Activated CD4-positive, alpha-beta memory T cell treated with anti-CD3 and anti-CD28 coated beads, Interleukin-2, amount 10 ng/mL, durations not matched to agents 7 days and 5 days (primary cell): ENCODE measurements around the gene GRIN1. TPM values are rescaled to one million over a fixed set of nuclear protein-coding genes. Genes with fewer than 3 reads are reported as not detected.
A peak's percentile ranks its signal among the peaks of the same experiment; 100 is the strongest.

Source experiments
- CTCF ChIA-PET: fragments of 350-600 bp; sonication (Branson Sonifier 250); formaldehyde crosslinking; loops from one replicate; lab custom pipeline; 2021; ENCODE audit warnings: antibody characterized with exemption, inconsistent platforms; lab: Charles Lee
- POLR2A ChIA-PET: fragments of 350-600 bp; sonication (Branson Sonifier 250); formaldehyde crosslinking; loops from one replicate; lab custom pipeline; 2021; ENCODE audit warnings: antibody characterized with exemption; lab: Charles Lee
- DNase-seq: peaks from one replicate; pipeline ENCODE4 v3.0.0-alpha.2; 2020
- H3K27ac Mint-ChIP-seq: one replicate; pipeline ENCODE4 v1.8.0; 2021; ENCODE audit warnings: mild to moderate bottlenecking, mixed read lengths
- H3K27me3 Mint-ChIP-seq: one replicate; pipeline ENCODE4 v1.8.0; 2021; ENCODE audit warnings: mixed read lengths
- H3K36me3 Mint-ChIP-seq: one replicate; pipeline ENCODE4 v1.8.0; 2021; ENCODE audit warnings: low read depth, mixed read lengths
- H3K4me1 Mint-ChIP-seq: one replicate; pipeline ENCODE4 v1.8.0; 2021; ENCODE audit warnings: mixed read lengths
- H3K4me3 Mint-ChIP-seq: one replicate; pipeline ENCODE4 v1.8.0; 2021; ENCODE audit warnings: mild to moderate bottlenecking, mixed read lengths
- H3K9me3 Mint-ChIP-seq: one replicate; pipeline ENCODE4 v1.8.0; 2021; ENCODE audit warnings: mixed read lengths
- total RNA-seq, 2 experiments: library from RNA; stranded (reverse); gene quantifications; one replicate each; pipeline ENCODE4 v1.2.3, GENCODE V29; 2021

GRIN1 gene
- total RNA-seq, 2 experiments from 2014 or later = 0.40 to 0.43 TPM

GRCh38 chr9:137186385-137186784 is 47.4 kb downstream of the GRIN1 start:
- peak overlapping the region; percentile 93 for H3K4me3 Mint-ChIP-seq
- POLR2A ChIA-PET = no interaction called here
- CTCF ChIA-PET = no interaction called here
- no peaks in the 10 kb centered on the region for H3K9me3 Mint-ChIP-seq
- no peaks in the 10 kb centered on the region for H3K27me3 Mint-ChIP-seq
- H3K27ac Mint-ChIP-seq = peak overlapping the region; percentile 94
- peaks cover 35% of the 10 kb centered on the region for H3K36me3 Mint-ChIP-seq
- H3K4me1 Mint-ChIP-seq = peaks cover 40% of the 10 kb centered on the region
- DNase-seq = no peak

DNA sequence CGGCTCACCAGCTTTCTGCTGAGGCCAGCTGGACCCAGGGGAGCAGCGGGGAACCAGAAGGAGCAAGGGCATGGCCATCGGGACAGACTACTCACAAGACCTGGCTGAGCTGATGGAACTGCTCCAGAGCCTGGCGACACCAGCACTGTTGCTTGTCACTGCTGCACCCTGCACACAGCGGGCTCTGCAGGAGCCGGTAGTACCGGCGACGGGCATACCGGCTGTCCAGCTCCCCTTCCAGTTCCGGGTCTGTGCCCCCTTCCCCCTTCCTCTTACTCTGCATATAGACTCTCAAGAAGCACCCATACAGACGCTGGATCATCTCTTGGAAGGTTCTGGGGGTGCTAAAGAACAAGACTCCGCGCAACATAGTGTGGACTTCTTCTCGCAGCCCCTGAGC is 48.4 kb downstream of the GRIN1 start:
- Mint-ChIP-seq H3K36me3 (peaks cover 31% of the 10 kb centered on the region), H3K4me1 (peaks cover 40% of the 10 kb centered on the region), H3K27me3 (no peaks in the 10 kb centered on the region), H3K9me3 (no peaks in the 10 kb centered on the region), H3K4me3 (peak overlapping the region; percentile 93), H3K27ac (peak overlapping the region; percentile 94)
- ChIA-PET POLR2A (interaction anchor here (0.7 to 3.1 kb wide), 17 partner anchors 11 to 702 kb away, joined by 3 to 30 read pairs (median 9); partner anchors contain the start of genes CYSRT1, LRRC26, MAN1B1 and RNF208), CTCF (interaction anchor here (0.5 to 2.8 kb wide), 4 partner anchors 17 to 218 kb away, joined by 3 to 12 read pairs (median 8); partner anchors contain the start of gene RNF208)
- DNase-seq = no peak

DNA sequence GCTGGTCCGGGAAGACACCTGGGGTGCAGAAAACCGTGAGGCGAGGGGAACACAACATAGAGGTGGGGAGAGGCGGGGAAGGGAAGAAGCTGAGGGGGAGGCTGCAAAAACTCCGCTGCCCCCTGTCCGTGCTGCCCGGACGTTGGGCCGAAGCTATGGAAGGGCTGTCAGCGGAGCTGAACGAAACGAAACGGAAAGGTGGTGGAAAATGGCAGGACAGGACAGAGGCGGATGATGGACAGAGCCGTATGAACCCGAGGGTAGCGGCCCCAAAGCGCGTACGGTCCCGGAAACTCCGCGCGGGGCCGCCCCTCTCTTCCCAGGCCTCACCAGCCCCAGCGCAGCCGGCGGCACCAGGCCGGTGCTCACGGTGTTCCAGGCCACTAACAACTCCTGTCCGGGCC is 49.1 kb downstream of the GRIN1 start:
- H3K27ac Mint-ChIP-seq = peak overlapping the region; percentile 94
- H3K4me1 Mint-ChIP-seq = peaks cover 40% of the 10 kb centered on the region
- ChIA-PET CTCF (interaction anchor here (0.5 to 2.8 kb wide), 6 partner anchors 13 to 218 kb away, joined by 3 to 12 read pairs (median 11); partner anchors contain the start of genes RNF208 and TPRN), POLR2A (interaction anchor here (0.7 to 3.1 kb wide), 22 partner anchors 10 to 703 kb away, joined by 3 to 30 read pairs (median 6); partner anchors contain the start of genes CYSRT1, LRRC26, MAN1B1 and RNF208)
- H3K27me3 Mint-ChIP-seq = no peaks in the 10 kb centered on the region
- H3K9me3 Mint-ChIP-seq = no peaks in the 10 kb centered on the region
- H3K36me3 Mint-ChIP-seq = peaks cover 31% of the 10 kb centered on the region
- DNase-seq = no peak
- peak overlapping the region; percentile 93 for H3K4me3 Mint-ChIP-seq

GRCh38 chr9:137188490-137189296 is 49.7 kb downstream of the GRIN1 start, which contains the start of the genes ANAPC2 and SSNA1:
TSS of gene ANAPC2 (minus strand) at chr9:137188560. CDS start at chr9:137188532, 28 bp downstream.
TSS of gene SSNA1 (plus strand) at chr9:137188676. CDS start at chr9:137188727, 51 bp downstream.
- peak within 1 kb of the TSS; percentile 97 for H3K27ac Mint-ChIP-seq
- no peaks in the 10 kb centered on the region for H3K9me3 Mint-ChIP-seq
- H3K4me3 Mint-ChIP-seq = peak within 1 kb of the TSS; percentile 93
- ChIA-PET POLR2A (interaction anchor here (0.6 to 3.1 kb wide), 31 partner anchors 10 to 791 kb away, joined by 3 to 30 read pairs (median 5); partner anchors contain the start of genes CYSRT1, GRIN1, LRRC26 and MAN1B1), CTCF (interaction anchor here (0.7 to 2.8 kb wide), 13 partner anchors 12 to 160 kb away, joined by 3 to 12 read pairs (median 6); partner anchors contain the start of genes MAN1B1, RNF208, RNF224 and TPRN)
- DNase-seq = peak; percentile 94
- H3K36me3 Mint-ChIP-seq = peaks cover 28% of the 10 kb centered on the region
- peaks cover 40% of the 10 kb centered on the region for H3K4me1 Mint-ChIP-seq
- no peaks in the 10 kb centered on the region for H3K27me3 Mint-ChIP-seq

- peak overlapping the region; percentile 91 for H3K4me3 Mint-ChIP-seq
- peak overlapping the region; percentile 97 for H3K27ac Mint-ChIP-seq
- ChIA-PET CTCF (interaction anchor here (0.7 to 2.8 kb wide), 13 partner anchors 11 to 160 kb away, joined by 3 to 12 read pairs (median 6); partner anchors contain the start of genes MAN1B1, RNF208, RNF224 and TPRN), POLR2A (interaction anchor here (0.7 to 3.1 kb wide), 24 partner anchors 9 to 792 kb away, joined by 3 to 30 read pairs (median 6); partner anchors contain the start of genes CYSRT1, GRIN1, MAN1B1 and RNF208)
- peaks cover 38% of the 10 kb centered on the region for H3K4me1 Mint-ChIP-seq
- DNase-seq = no peak
- no peaks in the 10 kb centered on the region for H3K9me3 Mint-ChIP-seq
- peaks cover 19% of the 10 kb centered on the region for H3K36me3 Mint-ChIP-seq
- H3K27me3 Mint-ChIP-seq = no peaks in the 10 kb centered on the region
Measured at GRCh38 chr9:137189297-137190295, 50.6 kb downstream of the GRIN1 start.

GRCh38 chr9:137190315-137190856 is 51.4 kb downstream of the GRIN1 start:
- ChIA-PET CTCF (interaction anchor here (1.5 to 2.8 kb wide), 3 partner anchors 14 to 36 kb away, joined by 6 to 12 read pairs (median 11); partner anchors contain the start of genes RNF208 and RNF224), POLR2A (interaction anchor here (1.8 kb wide), 1 partner anchor 95 kb away, joined by 8 read pairs; no protein-coding TSS in a partner anchor)
- Mint-ChIP-seq H3K36me3 (peaks cover 18% of the 10 kb centered on the region), H3K9me3 (no peaks in the 10 kb centered on the region), H3K27ac (peak overlapping the region; percentile 61), H3K4me3 (peak overlapping the region; percentile 91), H3K4me1 (peaks cover 38% of the 10 kb centered on the region), H3K27me3 (no peaks in the 10 kb centered on the region)
- no peak for DNase-seq

GRCh38 chr9:137191245-137191644 is 52.3 kb downstream of the GRIN1 start:
- no peak for DNase-seq
- Mint-ChIP-seq H3K4me3 (peak overlapping the region; percentile 61), H3K27me3 (no peaks in the 10 kb centered on the region), H3K36me3 (peaks cover 18% of the 10 kb centered on the region), H3K27ac (peak overlapping the region; percentile 61), H3K9me3 (no peaks in the 10 kb centered on the region), H3K4me1 (peaks cover 37% of the 10 kb centered on the region)
- CTCF ChIA-PET = no interaction called here
- POLR2A ChIA-PET = interaction anchor here (0.6 to 1.6 kb wide), 3 partner anchors 10 to 34 kb away, joined by 3 to 6 read pairs (median 3); partner anchors contain the start of genes CYSRT1 and TPRN

GRCh38 chr9:137191691-137192447 is 52.9 kb downstream of the GRIN1 start:
- Mint-ChIP-seq H3K4me1 (peaks cover 31% of the 10 kb centered on the region), H3K4me3 (no peak overlapping the region), H3K27ac (no peak overlapping the region), H3K9me3 (no peaks in the 10 kb centered on the region), H3K27me3 (no peaks in the 10 kb centered on the region), H3K36me3 (peaks cover 18% of the 10 kb centered on the region)
- CTCF ChIA-PET = no interaction called here
- POLR2A ChIA-PET = interaction anchor here (0.6 to 1.6 kb wide), 5 partner anchors 9 to 49 kb away, joined by 3 to 6 read pairs (median 4); partner anchors contain the start of genes CYSRT1, TPRN and TUBB4B
- DNase-seq = no peak

DNA sequence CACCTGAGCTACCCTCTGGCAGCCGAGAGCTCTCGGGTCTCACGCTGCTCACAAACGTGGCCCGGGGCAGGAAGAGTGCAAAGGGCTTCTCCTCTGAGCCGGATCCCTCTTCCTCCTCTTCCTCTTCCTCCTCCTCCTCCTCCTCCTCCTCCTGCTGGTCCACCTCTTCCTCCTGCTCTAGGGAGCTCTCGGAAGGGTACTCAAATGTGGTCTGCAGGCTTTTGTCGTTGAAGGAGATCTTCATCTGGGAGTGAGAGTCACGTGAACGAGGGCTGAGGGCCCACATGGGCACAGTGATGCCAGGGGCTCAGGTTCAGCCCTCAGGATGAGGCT is 53.5 kb downstream of the GRIN1 start:
- Mint-ChIP-seq H3K27me3 (no peaks in the 10 kb centered on the region), H3K9me3 (no peaks in the 10 kb centered on the region), H3K36me3 (peaks cover 18% of the 10 kb centered on the region), H3K4me3 (no peak overlapping the region), H3K4me1 (peaks cover 26% of the 10 kb centered on the region), H3K27ac (no peak overlapping the region)
- CTCF ChIA-PET = no interaction called here
- POLR2A ChIA-PET = interaction anchor here (0.8 to 1.6 kb wide), 4 partner anchors 8 to 48 kb away, joined by 3 to 6 read pairs (median 4); partner anchors contain the start of genes CYSRT1, TPRN and TUBB4B
- no peak for DNase-seq

DNA sequence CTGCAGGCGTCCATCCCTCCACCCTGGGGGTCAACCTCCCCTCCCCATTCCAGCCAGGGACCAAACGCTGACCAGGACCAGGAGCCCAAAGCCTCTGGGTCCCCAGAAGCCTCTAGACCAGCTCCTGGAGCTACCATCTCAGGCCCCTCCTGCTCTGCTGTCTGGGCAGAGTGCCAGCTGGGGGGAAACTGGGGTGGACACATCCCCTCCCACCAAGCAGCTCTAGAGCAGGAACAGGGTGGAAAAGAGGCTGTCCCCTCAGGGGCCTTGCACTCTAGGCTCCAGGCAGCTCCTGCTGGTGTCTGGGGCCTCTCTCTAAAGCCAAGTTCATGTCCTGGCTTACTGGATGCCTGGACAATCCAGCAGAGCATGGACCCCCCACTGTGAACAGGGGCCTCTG is 53.9 kb downstream of the GRIN1 start:
- CTCF ChIA-PET = interaction anchor here (0.9 kb wide), 1 partner anchor 35 kb away, joined by 3 read pairs; the partner anchor contains the start of gene RNF224
- peaks cover 22% of the 10 kb centered on the region for H3K4me1 Mint-ChIP-seq
- POLR2A ChIA-PET = interaction anchor here (0.8 to 1.6 kb wide), 4 partner anchors 8 to 48 kb away, joined by 3 to 6 read pairs (median 4); partner anchors contain the start of genes TPRN and TUBB4B

More for the DNA sequence above, 53.9 kb downstream of the GRIN1 start:
- no peak for DNase-seq
- Mint-ChIP-seq H3K4me3 (no peak overlapping the region), H3K36me3 (peaks cover 15% of the 10 kb centered on the region), H3K27ac (no peak overlapping the region), H3K27me3 (no peaks in the 10 kb centered on the region), H3K9me3 (no peaks in the 10 kb centered on the region)
